Activated CD4-positive, alpha-beta T cell treated with anti-CD3 and anti-CD28 coated beads for 36 hours (primary cell): ENCODE measurements around the gene GFRA4. TPM values are rescaled to one million over a fixed set of nuclear protein-coding genes. Genes with fewer than 3 reads are reported as not detected.

Experiments
- ATAC-seq: fragments of 200-7000 bp; cut with Tn5 transposase; one replicate; pipeline ENCODE4 v1.10.0; 2021; ENCODE audit warnings: mild to moderate bottlenecking, moderate library complexity
- CTCF ChIA-PET: fragments of 350-600 bp; sonication (Branson Sonifier 250); formaldehyde crosslinking; loops from one replicate; lab custom pipeline; 2021; ENCODE audit warnings: antibody characterized with exemption; lab: Charles Lee
- POLR2A ChIA-PET: fragments of 350-600 bp; sonication (Branson Sonifier 250); formaldehyde crosslinking; loops from one replicate; lab custom pipeline; 2021; ENCODE audit warnings: antibody characterized with exemption, inconsistent platforms; lab: Charles Lee
- DNase-seq: peaks from one replicate; pipeline ENCODE4 v3.0.0-alpha.2; 2020
- H3K27ac Mint-ChIP-seq: one replicate; pipeline ENCODE4 v1.8.0; 2021; ENCODE audit warnings: mixed read lengths
- H3K27me3 Mint-ChIP-seq: one replicate; pipeline ENCODE4 v1.8.0; 2021; ENCODE audit warnings: mixed read lengths
- H3K36me3 Mint-ChIP-seq: one replicate; pipeline ENCODE4 v1.8.0; 2021; ENCODE audit warnings: low read depth, mixed read lengths
- H3K4me1 Mint-ChIP-seq: one replicate; pipeline ENCODE4 v1.8.0; 2021; ENCODE audit warnings: mixed read lengths
- H3K4me3 Mint-ChIP-seq: one replicate; pipeline ENCODE4 v1.8.0; 2021; ENCODE audit warnings: mild to moderate bottlenecking, moderate library complexity, mixed read lengths
- H3K9me3 Mint-ChIP-seq: one replicate; pipeline ENCODE4 v1.8.0; 2021; ENCODE audit warnings: low read depth, mixed read lengths
- intact Hi-C, 2 experiments: fragments of 100-400 bp; cut with DNase I in 1 of 2; cut with micrococcal nuclease in 1 of 2; formaldehyde crosslinking; loops; one replicate each; pipeline versions ENCODE4 v1.14.2 to v1.15.1; 2022 to 2024; cut with DNase I, micrococcal nuclease
- total RNA-seq, 2 experiments: library from RNA; stranded (reverse); gene quantifications; one replicate each; pipeline ENCODE4 v1.2.3, GENCODE V29; 2021

The GFRA4 gene
- total RNA-seq, 2 experiments from 2014 or later: not detected

DNA sequence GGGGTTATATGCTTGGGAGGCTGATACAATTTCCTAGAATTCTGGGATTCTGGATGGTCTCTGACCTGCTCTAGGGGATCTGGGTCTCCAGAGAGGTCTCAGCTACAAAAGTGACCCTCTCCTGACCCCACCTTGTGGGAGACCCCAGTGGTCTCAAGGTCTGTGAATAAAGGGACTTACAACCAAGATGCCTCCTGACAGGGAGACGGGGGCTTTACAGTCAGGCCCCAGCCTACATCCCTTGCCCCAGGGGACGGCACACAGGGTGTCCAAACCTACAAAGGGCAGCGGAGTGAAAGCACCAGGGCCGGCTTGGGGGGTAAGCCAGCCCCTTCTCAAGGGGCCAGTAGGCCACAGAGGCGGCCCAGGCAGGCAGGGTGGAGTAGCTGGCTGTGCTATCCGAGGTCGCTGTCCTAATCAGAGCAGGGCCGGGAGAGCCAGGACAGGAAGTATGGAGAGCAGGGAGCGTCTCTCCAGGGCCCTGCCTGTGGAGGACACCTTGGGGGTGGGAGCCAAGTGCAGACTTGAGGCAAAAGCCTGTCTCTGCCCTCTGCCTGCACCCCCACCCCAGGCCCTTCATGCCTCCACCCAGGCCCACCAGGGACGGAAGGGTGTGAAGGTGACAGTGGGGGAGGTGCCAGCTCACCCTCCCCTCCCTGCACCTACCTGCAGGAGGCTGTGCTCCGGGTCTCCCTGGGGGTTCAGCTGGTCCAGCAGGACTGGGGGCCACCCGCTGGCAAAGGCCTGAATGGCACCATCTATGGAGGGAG, 3.5 kb downstream of the GFRA4 start:
- peaks cover 31% of the 10 kb centered on the region for H3K27me3 Mint-ChIP-seq
- ChIA-PET CTCF (interaction anchor here (0.7 to 1.3 kb wide), 2 partner anchors 17 to 86 kb away, joined by 3 to 4 read pairs; no protein-coding TSS in a partner anchor), POLR2A (no interaction called here)
- no peak for ATAC-seq
- no peak overlapping the region for H3K4me3 Mint-ChIP-seq
- H3K36me3 Mint-ChIP-seq: no peaks in the 10 kb centered on the region
- intact Hi-C loops: no loop called here
- no peak for DNase-seq
- peaks cover 8% of the 10 kb centered on the region for H3K4me1 Mint-ChIP-seq
- H3K9me3 Mint-ChIP-seq: no peaks in the 10 kb centered on the region
- no peak overlapping the region for H3K27ac Mint-ChIP-seq

DNA sequence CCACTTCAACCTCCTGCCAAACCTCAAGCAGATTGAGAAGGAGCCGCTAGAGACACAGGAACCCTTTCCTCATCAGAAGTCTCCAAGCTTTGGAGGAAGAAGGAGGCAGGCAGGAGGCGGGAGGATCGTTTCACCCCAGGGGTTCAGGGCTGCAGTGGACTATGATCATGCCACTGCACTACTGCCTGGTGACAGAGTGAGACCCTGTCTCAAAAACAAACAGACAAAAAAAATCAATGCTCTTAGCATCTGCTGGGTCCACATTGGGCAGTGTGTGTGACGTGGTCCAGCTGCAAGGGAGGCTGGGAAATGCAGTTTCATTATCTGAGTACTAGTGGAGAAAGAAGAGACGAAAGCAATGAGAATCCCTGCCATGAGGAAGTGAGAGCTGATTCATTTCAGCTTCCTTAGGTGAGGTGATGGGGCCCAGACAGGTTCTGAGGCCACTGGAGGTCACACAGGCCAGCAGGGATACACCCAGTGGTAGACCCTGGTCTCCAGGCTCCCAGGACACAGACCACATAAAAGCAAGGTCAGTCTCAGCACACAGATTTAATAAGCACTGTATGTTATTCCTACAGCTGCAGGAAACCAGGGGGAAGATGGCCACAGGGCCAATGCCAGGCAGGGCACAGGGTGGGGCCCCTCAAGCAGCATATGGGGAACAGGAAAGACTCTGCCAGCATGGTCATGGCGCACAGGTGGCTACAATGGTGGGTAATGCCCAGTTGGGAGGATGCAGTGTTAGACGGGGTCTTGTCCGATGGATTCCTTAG, 4.3 kb downstream of the GFRA4 start:
- H3K36me3 Mint-ChIP-seq: peaks cover under 1% of the 10 kb centered on the region
- intact Hi-C loops: no loop called here
- no peak overlapping the region for H3K27ac Mint-ChIP-seq
- peaks cover 31% of the 10 kb centered on the region for H3K27me3 Mint-ChIP-seq
- ChIA-PET CTCF (interaction anchor here (1.1 to 1.3 kb wide), 2 partner anchors 9 to 18 kb away, joined by 3 to 4 read pairs; no protein-coding TSS in a partner anchor), POLR2A (no interaction called here)
- peaks cover 8% of the 10 kb centered on the region for H3K4me1 Mint-ChIP-seq
- no peak overlapping the region for H3K4me3 Mint-ChIP-seq
- DNase-seq (peak; percentile 52), ATAC-seq (peak; percentile 89)
- no peaks in the 10 kb centered on the region for H3K9me3 Mint-ChIP-seq

DNA sequence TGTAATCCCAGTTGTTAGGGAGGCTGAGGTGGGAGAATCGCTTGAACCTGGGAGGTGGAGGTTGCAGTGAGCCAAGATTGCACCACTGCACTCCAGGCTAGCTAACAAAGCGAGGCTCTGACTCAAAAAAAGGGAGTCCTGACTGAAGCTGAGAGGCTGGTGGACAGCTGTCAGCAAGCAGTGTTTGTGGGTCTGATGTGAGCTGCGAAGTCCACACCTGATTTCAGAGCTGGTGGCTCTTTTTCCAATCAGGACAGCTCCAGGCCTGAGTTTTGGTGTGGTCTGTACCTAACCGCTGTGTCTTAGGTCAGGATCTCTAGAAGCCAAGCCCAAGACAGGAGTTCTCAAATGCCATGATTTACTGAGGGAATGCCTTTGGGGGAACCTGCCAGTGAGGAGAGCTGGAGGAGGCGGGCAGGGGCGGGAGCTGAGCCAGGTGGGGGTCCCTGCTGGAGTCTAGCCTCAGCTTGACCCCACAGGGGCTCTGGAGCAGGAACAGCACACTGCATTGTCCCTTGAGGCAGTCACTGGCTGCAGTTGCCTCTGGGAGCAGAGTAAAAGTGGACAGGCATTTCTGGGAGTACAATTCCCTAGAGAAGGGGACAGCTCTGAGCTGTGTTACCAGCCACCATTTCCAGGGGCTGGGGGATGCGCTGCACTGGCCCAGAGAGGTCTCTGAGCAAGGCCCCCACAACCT, 5.0 kb downstream of the GFRA4 start:
- ATAC-seq (no peak), DNase-seq (no peak)
- Mint-ChIP-seq H3K27me3 (peaks cover 29% of the 10 kb centered on the region), H3K36me3 (peaks cover 3% of the 10 kb centered on the region), H3K9me3 (no peaks in the 10 kb centered on the region), H3K27ac (no peak overlapping the region), H3K4me1 (peaks cover 8% of the 10 kb centered on the region), H3K4me3 (no peak overlapping the region)
- CTCF ChIA-PET: interaction anchor here (1.1 to 1.3 kb wide), 2 partner anchors 8 to 19 kb away, joined by 3 to 4 read pairs; no protein-coding TSS in a partner anchor
- intact Hi-C loops: no loop called here
- POLR2A ChIA-PET: no interaction called here

DNA sequence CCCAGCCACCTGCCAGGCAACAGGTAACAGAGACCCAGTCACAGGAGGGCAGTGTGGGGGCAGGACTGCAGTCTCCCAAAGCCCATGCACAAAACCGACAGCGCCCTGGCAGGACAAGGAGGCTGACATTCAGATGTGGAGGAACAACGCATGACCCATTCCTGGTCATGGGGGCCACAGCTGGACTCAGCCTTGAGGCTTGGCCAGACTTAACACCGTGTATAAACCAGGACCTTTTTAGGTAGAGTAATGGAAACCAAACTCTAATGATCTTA, 8.1 kb downstream of the GFRA4 start:
- Mint-ChIP-seq H3K36me3 (peaks cover 7% of the 10 kb centered on the region), H3K9me3 (no peaks in the 10 kb centered on the region), H3K4me3 (no peak overlapping the region), H3K4me1 (peaks cover 8% of the 10 kb centered on the region), H3K27ac (no peak overlapping the region), H3K27me3 (peaks cover 10% of the 10 kb centered on the region)
- intact Hi-C loops: no loop called here
- ChIA-PET POLR2A (no interaction called here), CTCF (no interaction called here)
- ATAC-seq: no peak
- no peak for DNase-seq

DNA sequence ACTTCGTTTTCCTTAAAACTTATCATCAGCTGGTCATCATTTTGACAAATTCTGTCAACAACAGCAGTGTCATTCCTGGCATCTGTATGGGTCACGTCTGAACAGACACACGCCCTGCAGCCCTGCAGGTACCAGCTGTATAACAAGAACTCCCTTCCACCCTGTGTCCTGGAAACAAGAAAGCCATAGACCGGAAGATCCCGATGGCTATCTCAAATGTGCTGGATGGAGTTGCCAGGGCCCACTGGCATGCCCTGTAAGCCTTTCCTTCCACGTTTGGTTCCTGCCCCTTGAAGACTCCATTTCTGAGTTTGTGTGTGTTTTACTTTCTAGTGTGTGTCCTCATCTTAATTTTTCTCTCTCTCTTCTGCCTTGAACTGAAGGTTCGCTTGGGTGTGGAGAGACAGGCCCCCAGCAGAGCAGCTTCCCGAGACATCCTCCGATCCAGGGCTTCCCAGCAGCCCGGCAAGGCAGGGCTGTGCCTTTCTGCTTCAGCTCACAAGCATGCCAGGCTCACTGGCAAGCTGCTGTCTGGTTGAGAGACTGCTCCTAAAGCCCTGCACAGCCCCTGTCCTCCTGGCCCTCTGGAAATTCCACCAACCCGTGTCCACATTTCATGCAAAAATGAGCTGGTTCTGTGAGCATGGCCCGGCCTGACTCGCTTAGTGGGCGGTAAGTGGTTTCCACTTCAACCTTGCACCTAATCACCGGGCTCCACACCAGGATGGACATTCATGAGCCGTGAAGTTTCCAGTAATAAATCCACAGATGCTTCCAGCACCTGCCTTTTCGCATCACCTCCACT, 8.7 kb downstream of the GFRA4 start:
- no peaks in the 10 kb centered on the region for H3K9me3 Mint-ChIP-seq
- peaks cover 7% of the 10 kb centered on the region for H3K27me3 Mint-ChIP-seq
- ATAC-seq (no peak), DNase-seq (no peak)
- intact Hi-C loops: no loop called here
- CTCF ChIA-PET: interaction anchor here (0.6 to 1.5 kb wide), 2 partner anchors 11 to 966 kb away, joined by 3 read pairs; no protein-coding TSS in a partner anchor
- peaks cover 8% of the 10 kb centered on the region for H3K4me1 Mint-ChIP-seq
- H3K4me3 Mint-ChIP-seq: no peak overlapping the region
- no peak overlapping the region for H3K27ac Mint-ChIP-seq
- POLR2A ChIA-PET: interaction anchor here (0.6 kb wide), 1 partner anchor 1055 kb away, joined by 6 read pairs; no protein-coding TSS in a partner anchor
- peaks cover 7% of the 10 kb centered on the region for H3K36me3 Mint-ChIP-seq

DNA sequence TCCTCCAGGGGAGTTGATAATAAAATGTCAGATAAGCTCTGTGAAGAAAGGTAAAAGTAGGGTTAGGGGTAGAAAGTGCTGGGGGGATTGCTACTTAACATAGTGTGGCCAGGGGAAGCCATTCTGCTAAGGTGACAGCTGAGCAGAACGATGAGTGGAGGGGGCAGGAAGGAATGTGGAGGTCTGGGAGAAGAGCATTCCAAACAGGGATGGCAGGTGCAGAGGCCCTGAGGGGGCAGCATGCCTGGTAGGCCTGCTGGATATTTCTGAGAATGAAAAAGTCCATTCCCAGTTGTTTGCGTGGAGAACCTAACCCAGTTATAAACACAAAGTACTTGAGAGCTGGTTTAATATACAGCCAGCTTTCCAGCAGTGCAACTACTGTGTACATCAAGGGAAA, 9.3 kb downstream of the GFRA4 start:
- Mint-ChIP-seq H3K36me3 (peaks cover 8% of the 10 kb centered on the region), H3K9me3 (no peaks in the 10 kb centered on the region), H3K4me1 (peaks cover 3% of the 10 kb centered on the region), H3K27ac (no peak overlapping the region), H3K27me3 (peaks cover 2% of the 10 kb centered on the region), H3K4me3 (no peak overlapping the region)
- ChIA-PET POLR2A (interaction anchor here (0.6 kb wide), 1 partner anchor 1055 kb away, joined by 6 read pairs; no protein-coding TSS in a partner anchor), CTCF (interaction anchor here (0.6 to 1.5 kb wide), 2 partner anchors 12 to 965 kb away, joined by 3 read pairs; no protein-coding TSS in a partner anchor)
- DNase-seq (no peak), ATAC-seq (no peak)
- intact Hi-C loops: no loop called here

DNA sequence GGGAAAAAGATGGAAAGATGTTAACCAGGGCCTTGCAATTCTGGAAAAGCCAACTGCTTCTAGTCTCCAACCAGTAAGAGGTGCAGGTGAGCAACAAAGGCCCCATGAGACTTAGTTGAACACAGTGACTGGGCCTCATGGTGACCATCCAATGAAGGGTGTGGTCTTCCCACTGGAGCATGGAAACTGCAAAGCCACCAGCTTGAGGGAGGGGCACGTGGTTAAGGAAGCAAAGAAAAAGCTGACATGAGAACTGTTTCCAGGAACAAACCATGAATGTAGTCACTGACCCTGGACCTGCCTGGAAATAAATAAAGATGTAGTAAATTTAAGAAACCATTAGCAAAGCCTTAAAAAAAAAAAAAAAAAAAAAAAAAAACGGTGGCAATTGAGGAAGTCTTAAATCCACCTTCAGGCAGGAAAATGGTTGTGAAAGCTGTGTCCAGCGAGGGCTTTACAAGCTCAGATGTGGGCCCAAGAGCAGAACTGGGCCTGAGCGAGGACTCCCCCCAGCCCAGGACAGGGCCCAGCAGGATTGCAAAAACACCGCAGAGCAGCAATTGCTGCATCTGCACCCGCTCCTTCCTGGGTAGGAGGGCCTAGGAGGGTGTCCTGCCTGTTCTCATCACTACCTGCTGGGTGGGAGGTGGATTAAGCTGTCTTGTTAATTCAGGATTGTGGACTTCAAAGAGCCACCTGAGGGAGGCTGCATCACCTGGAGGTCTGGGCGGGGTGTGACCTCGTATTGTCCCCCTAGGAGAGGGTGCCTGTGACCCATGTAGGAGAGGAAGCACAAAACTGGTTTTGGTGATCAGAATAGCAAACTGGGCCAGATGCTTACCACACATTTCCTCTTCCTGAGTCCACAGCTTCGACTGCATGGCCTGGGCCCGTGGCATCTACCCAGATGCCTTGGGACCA, 10.3 kb downstream of the GFRA4 start:
- ATAC-seq: no peak
- Mint-ChIP-seq H3K9me3 (no peaks in the 10 kb centered on the region), H3K27ac (no peak overlapping the region), H3K27me3 (no peaks in the 10 kb centered on the region), H3K4me1 (no peaks in the 10 kb centered on the region), H3K36me3 (peaks cover 8% of the 10 kb centered on the region), H3K4me3 (no peak overlapping the region)
- intact Hi-C loops: no loop called here
- ChIA-PET CTCF (interaction anchor here (1.5 kb wide), 1 partner anchor 13 kb away, joined by 3 read pairs; no protein-coding TSS in a partner anchor), POLR2A (no interaction called here)
- DNase-seq: no peak

DNA sequence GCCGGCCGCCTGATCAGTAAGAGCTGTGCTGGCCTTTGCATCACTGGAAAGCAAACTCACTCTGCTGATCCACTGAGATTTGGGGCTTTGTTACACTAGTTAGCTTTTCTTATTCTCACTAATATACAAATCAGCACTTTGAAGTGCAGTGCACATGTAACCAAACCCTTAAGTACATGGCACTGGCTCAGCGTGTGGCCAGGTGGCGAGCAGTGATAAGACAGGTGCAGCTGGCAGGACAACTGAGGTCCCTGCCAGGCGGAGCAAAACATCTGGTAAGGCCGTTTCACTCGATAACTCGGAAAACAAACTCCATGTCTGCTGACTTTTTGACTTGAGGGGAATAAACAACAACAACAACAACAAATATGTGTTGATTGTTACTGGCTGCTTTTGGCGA, 11.0 kb downstream of the GFRA4 start:
- CTCF ChIA-PET: interaction anchor here (0.6 kb wide), 1 partner anchor 22 kb away, joined by 3 read pairs; no protein-coding TSS in a partner anchor
- Mint-ChIP-seq H3K36me3 (peaks cover 10% of the 10 kb centered on the region), H3K4me3 (no peak overlapping the region), H3K9me3 (no peaks in the 10 kb centered on the region), H3K27me3 (no peaks in the 10 kb centered on the region), H3K4me1 (no peaks in the 10 kb centered on the region), H3K27ac (no peak overlapping the region)
- POLR2A ChIA-PET: no interaction called here
- DNase-seq (no peak), ATAC-seq (no peak)
- intact Hi-C loops: no loop called here

DNA sequence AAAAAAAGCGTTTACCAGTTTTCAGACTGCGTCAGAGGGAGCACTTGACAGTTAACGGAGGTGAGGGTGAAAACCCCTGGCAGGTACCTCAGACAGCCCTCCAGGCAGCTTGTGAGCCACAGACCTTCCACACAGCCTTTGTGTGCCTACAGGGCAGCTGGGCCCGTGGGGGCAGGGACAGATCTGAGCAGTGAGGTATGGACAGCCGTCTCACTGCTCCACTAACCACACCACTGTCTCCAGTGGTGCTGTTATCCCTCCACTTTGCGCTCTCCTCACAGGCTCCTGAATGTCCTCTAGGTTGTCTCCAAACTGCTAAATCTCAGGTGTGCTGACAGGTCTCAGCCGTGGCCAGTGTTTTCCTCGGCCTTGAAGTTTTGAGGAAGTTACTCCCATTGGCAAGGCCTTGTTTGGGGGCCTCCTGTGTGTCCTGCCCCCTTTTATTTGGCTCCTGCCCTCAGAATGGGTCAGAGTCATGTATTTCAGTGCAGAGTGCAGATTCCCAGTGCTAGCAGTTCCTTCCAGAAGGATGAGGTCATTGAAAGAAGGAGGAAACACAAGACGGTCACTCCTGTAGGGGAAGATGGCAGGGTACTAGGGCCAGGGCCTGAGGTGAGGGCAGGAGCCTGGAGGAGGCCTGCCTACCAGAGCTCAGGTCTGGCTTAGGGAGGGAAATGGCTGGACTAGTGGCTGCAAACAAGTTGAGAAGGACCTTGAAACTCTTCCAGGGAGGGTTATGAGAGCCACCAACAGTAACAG, 11.8 kb downstream of the GFRA4 start:
- H3K9me3 Mint-ChIP-seq: no peaks in the 10 kb centered on the region
- ChIA-PET CTCF (interaction anchor here (0.6 kb wide), 1 partner anchor 23 kb away, joined by 3 read pairs; no protein-coding TSS in a partner anchor), POLR2A (no interaction called here)
- DNase-seq: no peak
- H3K36me3 Mint-ChIP-seq: peaks cover 12% of the 10 kb centered on the region
- ATAC-seq: no peak
- no peak overlapping the region for H3K27ac Mint-ChIP-seq
- intact Hi-C loops: no loop called here
- no peaks in the 10 kb centered on the region for H3K27me3 Mint-ChIP-seq
- H3K4me1 Mint-ChIP-seq: no peaks in the 10 kb centered on the region
- no peak overlapping the region for H3K4me3 Mint-ChIP-seq
